ENCODE data around the gene NRXN2.
A peak's percentile ranks its signal among the peaks of the same experiment; 100 is the strongest.

Gene NRXN2

GRCh38 chr11:64723117-64723906, at the start of gene NRXN2:
Gene NRXN2 (minus strand): TSS chr11:64723197. CDS start chr11:64713699, 9,498 bp downstream.
- peak within 1 kb of the TSS; percentile 52 for H3K4me3 ChIP-seq (ENCODE audit: low read depth, low read length)
- H3K36me3 ChIP-seq (ENCODE audit: control insufficient read depth, insufficient read depth, low read length), result no peaks in the 10 kb centered on the region
- H3K4me1 ChIP-seq (ENCODE audit: control insufficient read depth, insufficient read depth, low read length), result peaks cover 14% of the 10 kb centered on the region
- H3K9ac ChIP-seq (ENCODE audit: low read depth, low read length), result no peak within 1 kb of the TSS
- H3K27me3 ChIP-seq (ENCODE audit: control insufficient read depth, insufficient read depth, low read length), result peaks cover 25% of the 10 kb centered on the region
- no peaks in the 10 kb centered on the region for H3K9me3 ChIP-seq (ENCODE audit: control insufficient read depth, insufficient read depth, low read length)

GRCh38 chr11:64772303-64773018, 49.5 kb upstream of the NRXN2 start:
- H3K4me3 ChIP-seq (ENCODE audit: low read depth, low read length), result no peak overlapping the region

GRCh38 chr11:64771861-64772260, 48.9 kb upstream of the NRXN2 start:
- peaks cover 80% of the 10 kb centered on the region for H3K36me3 ChIP-seq (ENCODE audit: control insufficient read depth, insufficient read depth, low read length)
- H3K4me3 ChIP-seq (ENCODE audit: low read depth, low read length), result no peak overlapping the region
- no peaks in the 10 kb centered on the region for H3K9me3 ChIP-seq (ENCODE audit: control insufficient read depth, insufficient read depth, low read length)
- peaks cover 3% of the 10 kb centered on the region for H3K4me1 ChIP-seq (ENCODE audit: control insufficient read depth, insufficient read depth, low read length)
- H3K27me3 ChIP-seq (ENCODE audit: control insufficient read depth, insufficient read depth, low read length), result no peaks in the 10 kb centered on the region
- H3K9ac ChIP-seq (ENCODE audit: low read depth, low read length), result no peak overlapping the region

More at GRCh38 chr11:64772303-64773018, 49.5 kb upstream of the NRXN2 start:
- H3K9ac ChIP-seq (ENCODE audit: low read depth, low read length), result no peak overlapping the region
- peaks cover 74% of the 10 kb centered on the region for H3K36me3 ChIP-seq (ENCODE audit: control insufficient read depth, insufficient read depth, low read length)
- peaks cover 7% of the 10 kb centered on the region for H3K4me1 ChIP-seq (ENCODE audit: control insufficient read depth, insufficient read depth, low read length)
- no peaks in the 10 kb centered on the region for H3K9me3 ChIP-seq (ENCODE audit: control insufficient read depth, insufficient read depth, low read length)
- no peaks in the 10 kb centered on the region for H3K27me3 ChIP-seq (ENCODE audit: control insufficient read depth, insufficient read depth, low read length)

- Histone ChIP-seq H3K4me1 (ENCODE audit: control insufficient read depth, insufficient read depth, low read length) (peaks cover under 1% of the 10 kb centered on the region), H3K9me3 (ENCODE audit: control insufficient read depth, insufficient read depth, low read length) (no peaks in the 10 kb centered on the region), H3K4me3 (ENCODE audit: low read depth, low read length) (no peak overlapping the region), H3K9ac (ENCODE audit: low read depth, low read length) (no peak overlapping the region), H3K27me3 (ENCODE audit: control insufficient read depth, insufficient read depth, low read length) (no peaks in the 10 kb centered on the region), H3K36me3 (ENCODE audit: control insufficient read depth, insufficient read depth, low read length) (peaks cover 75% of the 10 kb centered on the region)
Measured at GRCh38 chr11:64770120-64770519, 47.1 kb upstream of the NRXN2 start.

DNA sequence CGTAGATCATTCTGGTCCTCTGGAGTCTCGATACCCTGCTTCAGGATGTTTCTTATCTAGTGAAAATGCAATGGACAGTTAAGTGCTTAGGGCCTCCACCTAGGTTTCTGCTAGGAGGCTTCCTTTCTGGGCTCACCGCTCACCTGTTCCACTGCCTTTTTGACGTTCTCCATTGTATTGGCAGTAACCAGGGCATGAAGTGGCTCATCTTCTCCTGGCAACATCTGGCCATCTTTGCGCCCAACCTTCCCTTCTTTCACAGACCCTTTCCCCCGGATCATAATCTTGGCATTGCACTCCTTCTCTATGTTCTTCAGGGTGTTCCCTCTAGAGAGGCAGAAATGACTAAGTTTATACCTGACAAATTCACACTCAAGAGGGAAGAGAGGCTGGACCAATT, 46.3 kb upstream of the NRXN2 start:
- Histone ChIP-seq H3K9ac (ENCODE audit: low read depth, low read length) (no peak overlapping the region), H3K27me3 (ENCODE audit: control insufficient read depth, insufficient read depth, low read length) (no peaks in the 10 kb centered on the region), H3K4me3 (ENCODE audit: low read depth, low read length) (no peak overlapping the region), H3K36me3 (ENCODE audit: control insufficient read depth, insufficient read depth, low read length) (peaks cover 77% of the 10 kb centered on the region), H3K9me3 (ENCODE audit: control insufficient read depth, insufficient read depth, low read length) (no peaks in the 10 kb centered on the region), H3K4me1 (ENCODE audit: control insufficient read depth, insufficient read depth, low read length) (peaks cover 8% of the 10 kb centered on the region)

DNA sequence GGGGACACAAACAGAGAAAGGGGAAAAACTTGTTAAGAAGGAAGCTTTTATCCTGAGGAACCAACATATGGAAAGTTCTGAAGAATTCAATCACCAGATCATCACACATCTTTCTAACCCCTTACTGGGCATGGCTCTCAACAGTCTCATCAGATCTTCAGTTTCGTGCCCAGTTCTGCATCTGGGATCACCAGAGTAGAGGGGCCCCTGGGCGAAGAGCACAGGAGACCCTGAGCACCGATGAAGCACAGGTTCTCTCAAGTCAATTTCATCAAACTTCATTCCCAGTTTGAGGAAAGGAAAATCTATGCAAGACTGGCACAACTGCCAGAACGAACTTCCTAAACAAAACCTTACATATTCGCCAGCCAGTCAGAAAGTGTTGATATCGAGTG, 45.3 kb upstream of the NRXN2 start:
- Histone ChIP-seq H3K4me3 (ENCODE audit: low read depth, low read length) (no peak overlapping the region), H3K36me3 (ENCODE audit: control insufficient read depth, insufficient read depth, low read length) (peaks cover 74% of the 10 kb centered on the region), H3K9ac (ENCODE audit: low read depth, low read length) (no peak overlapping the region), H3K9me3 (ENCODE audit: control insufficient read depth, insufficient read depth, low read length) (no peaks in the 10 kb centered on the region), H3K27me3 (ENCODE audit: control insufficient read depth, insufficient read depth, low read length) (no peaks in the 10 kb centered on the region), H3K4me1 (ENCODE audit: control insufficient read depth, insufficient read depth, low read length) (peaks cover 18% of the 10 kb centered on the region)

DNA sequence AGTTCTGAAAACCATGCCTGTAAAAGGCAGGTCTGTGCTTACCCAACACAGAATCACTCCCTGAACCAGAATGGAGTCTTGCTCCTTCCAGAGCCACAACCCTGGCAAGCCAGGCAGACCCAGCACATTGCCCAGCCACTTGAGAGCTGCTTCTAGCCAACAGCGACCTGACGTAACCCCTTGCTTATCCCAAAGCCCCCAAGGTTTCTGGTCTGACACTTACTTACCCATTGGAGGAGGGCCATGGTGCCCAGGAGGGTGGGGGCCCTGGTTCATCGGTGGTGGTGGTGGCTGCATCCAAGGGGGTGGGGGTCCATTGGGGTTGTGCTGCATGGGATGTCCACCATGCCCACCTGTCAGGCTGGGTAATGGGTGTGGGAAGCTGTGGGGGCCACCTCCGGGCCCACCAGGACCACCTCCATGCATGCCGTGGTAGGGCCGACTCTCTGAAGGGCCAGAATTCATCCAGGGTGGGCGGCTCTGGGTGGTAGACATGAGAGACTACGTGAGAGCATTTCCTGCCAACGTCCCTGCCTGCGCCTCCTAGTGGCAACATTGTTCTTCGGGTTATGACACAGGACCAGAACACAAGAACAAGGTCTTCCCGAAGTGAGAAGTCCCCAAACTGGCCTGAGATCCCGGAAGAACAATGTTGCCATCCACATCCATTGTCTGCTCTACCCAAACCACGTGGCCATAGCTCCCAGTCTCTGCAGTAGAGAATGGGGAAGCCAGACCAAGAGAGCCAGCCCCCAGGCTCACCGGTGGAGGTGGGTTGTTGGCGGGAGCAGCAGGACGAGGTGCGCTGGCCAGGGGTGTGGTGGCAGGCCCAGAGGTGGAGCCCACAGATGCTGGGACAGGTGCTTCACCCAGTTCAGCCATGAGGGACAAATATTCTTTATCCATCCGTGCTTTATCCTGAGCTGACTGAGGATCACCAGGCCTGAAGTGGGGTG, 44.6 kb upstream of the NRXN2 start:
- Histone ChIP-seq H3K27me3 (ENCODE audit: control insufficient read depth, insufficient read depth, low read length) (no peaks in the 10 kb centered on the region), H3K4me1 (ENCODE audit: control insufficient read depth, insufficient read depth, low read length) (peaks cover 24% of the 10 kb centered on the region), H3K4me3 (ENCODE audit: low read depth, low read length) (no peak overlapping the region), H3K9ac (ENCODE audit: low read depth, low read length) (no peak overlapping the region), H3K36me3 (ENCODE audit: control insufficient read depth, insufficient read depth, low read length) (peaks cover 69% of the 10 kb centered on the region), H3K9me3 (ENCODE audit: control insufficient read depth, insufficient read depth, low read length) (no peaks in the 10 kb centered on the region)

DNA sequence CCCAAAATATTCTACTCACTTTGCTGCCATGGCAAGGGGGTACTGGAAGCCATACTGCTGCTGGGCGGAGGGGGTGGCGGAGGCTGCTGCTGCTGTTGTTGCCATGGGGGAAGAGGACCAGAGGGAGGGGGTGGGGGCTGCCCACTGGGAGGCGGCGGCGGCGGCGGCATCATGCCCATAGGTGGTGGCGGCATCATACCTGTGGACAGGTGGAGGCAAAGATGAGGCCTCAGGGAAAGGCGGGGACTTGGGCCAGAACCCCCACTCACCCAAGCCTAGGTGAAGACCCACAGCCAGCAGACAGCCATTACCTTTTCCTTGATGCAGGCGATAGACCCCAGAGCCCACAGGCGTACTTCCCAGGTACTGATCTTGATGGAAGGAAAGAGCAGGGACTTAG, 43.9 kb upstream of the NRXN2 start:
- Histone ChIP-seq H3K4me3 (ENCODE audit: low read depth, low read length) (no peak overlapping the region), H3K9ac (ENCODE audit: low read depth, low read length) (no peak overlapping the region), H3K4me1 (ENCODE audit: control insufficient read depth, insufficient read depth, low read length) (peaks cover 30% of the 10 kb centered on the region), H3K9me3 (ENCODE audit: control insufficient read depth, insufficient read depth, low read length) (no peaks in the 10 kb centered on the region), H3K36me3 (ENCODE audit: control insufficient read depth, insufficient read depth, low read length) (peaks cover 69% of the 10 kb centered on the region), H3K27me3 (ENCODE audit: control insufficient read depth, insufficient read depth, low read length) (no peaks in the 10 kb centered on the region)

GRCh38 chr11:64765851-64766665, 43.1 kb upstream of the NRXN2 start:
- Histone ChIP-seq H3K9me3 (ENCODE audit: control insufficient read depth, insufficient read depth, low read length) (no peaks in the 10 kb centered on the region), H3K36me3 (ENCODE audit: control insufficient read depth, insufficient read depth, low read length) (peaks cover 63% of the 10 kb centered on the region), H3K27me3 (ENCODE audit: control insufficient read depth, insufficient read depth, low read length) (no peaks in the 10 kb centered on the region), H3K4me1 (ENCODE audit: control insufficient read depth, insufficient read depth, low read length) (peaks cover 30% of the 10 kb centered on the region), H3K9ac (ENCODE audit: low read depth, low read length) (no peak overlapping the region), H3K4me3 (ENCODE audit: low read depth, low read length) (no peak overlapping the region)

- Histone ChIP-seq H3K4me3 (ENCODE audit: low read depth, low read length) (no peak overlapping the region), H3K9ac (ENCODE audit: low read depth, low read length) (no peak overlapping the region), H3K9me3 (ENCODE audit: control insufficient read depth, insufficient read depth, low read length) (no peaks in the 10 kb centered on the region), H3K36me3 (ENCODE audit: control insufficient read depth, insufficient read depth, low read length) (peaks cover 57% of the 10 kb centered on the region), H3K27me3 (ENCODE audit: control insufficient read depth, insufficient read depth, low read length) (no peaks in the 10 kb centered on the region), H3K4me1 (ENCODE audit: control insufficient read depth, insufficient read depth, low read length) (peaks cover 32% of the 10 kb centered on the region)
Measured at GRCh38 chr11:64765291-64765850, 42.4 kb upstream of the NRXN2 start.

Data from iPS-15b (cell line).